HG03045 (cell line): ENCODE results near the gene KRT13.
"Not testable (repeated sequence)": the region's sequence is repeated elsewhere in the genome, so short reads cannot be mapped to it uniquely, and the experiment has no call there.

Source experiments
- ATAC-seq: cut with Tn5 transposase; IDR thresholded peaks from one replicate; pipeline ENCODE4 v1.9.1; 2021; ENCODE audit warnings: mild to moderate bottlenecking, moderate library complexity; ENCODE audit not compliant: unreplicated experiment

The KRT13 gene

DNA sequence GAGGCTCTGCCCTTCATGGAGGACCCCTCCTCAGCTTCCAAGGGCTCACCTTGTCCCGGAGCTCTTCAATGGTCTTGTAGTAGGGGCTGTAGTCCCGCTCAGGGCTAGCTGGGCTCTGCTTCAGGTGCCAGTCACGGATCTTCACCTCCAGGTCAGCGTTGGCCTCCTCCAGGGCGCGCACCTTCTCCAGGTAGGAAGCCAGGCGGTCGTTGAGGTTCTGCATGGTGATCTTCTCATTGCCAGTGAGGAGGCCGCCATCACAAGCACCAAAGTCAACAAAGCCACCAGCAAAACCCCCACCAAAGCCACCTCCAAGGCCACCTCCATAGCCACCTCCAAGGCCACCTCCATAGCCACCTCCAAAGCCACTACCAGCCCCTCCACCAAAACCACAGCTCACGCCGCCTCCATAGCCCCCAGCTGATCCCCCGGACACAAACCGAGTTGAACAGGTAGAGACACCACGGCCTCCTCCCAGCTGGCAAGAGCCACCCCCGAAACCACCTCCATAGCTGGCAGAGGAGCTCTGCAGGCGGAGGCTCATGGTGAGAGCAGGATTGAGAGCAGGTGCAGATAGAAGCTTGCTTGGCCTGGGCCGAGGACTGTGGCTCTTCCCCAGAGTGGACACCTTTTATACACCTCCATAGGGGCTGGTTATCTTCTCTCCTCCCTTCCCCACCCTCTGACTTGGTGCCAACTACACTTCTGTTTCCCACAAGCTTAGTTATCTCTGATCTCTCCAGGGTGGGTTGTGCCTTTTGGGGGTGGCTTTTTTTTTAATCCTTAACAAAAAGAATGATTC is at the start of gene KRT13:
TSS of gene KRT13 (minus strand) at position 606 of the 802 bp plus-strand sequence. CDS start at position 544, 62 bp downstream.
- no peak for ATAC-seq

DNA sequence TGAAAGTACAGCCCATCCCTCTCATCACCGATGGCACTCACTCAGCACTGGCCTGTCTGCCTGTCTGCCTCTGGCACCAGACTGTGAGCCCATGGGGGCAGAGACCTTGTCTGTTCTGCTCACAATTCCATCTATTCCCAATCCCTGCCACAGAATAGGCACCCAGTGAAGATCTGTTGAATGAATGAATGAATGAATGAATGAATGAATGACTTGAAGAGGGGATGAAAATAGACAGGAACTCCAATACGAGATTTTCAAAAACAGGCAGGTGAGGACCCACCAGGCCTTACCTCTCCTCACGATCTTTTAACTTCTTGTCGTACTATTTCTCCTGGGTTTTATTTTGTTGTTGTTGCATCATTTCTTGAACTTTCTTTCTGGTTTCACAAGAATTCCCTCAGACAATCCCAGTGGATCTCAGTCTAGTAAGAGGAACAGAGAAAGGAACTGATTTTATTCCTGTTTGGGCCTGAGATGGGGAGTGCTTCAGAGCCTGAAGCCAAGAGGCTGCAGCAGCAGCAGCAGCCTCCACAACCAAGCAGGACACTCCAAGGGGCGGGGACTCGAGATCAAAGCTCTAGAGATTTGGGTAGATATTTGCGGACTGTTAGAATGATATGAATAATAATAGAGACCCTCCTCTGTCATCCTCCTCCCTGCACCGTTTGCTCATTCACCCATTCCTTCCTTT is 48.7 kb upstream of the KRT13 start:
- no peak for ATAC-seq

DNA sequence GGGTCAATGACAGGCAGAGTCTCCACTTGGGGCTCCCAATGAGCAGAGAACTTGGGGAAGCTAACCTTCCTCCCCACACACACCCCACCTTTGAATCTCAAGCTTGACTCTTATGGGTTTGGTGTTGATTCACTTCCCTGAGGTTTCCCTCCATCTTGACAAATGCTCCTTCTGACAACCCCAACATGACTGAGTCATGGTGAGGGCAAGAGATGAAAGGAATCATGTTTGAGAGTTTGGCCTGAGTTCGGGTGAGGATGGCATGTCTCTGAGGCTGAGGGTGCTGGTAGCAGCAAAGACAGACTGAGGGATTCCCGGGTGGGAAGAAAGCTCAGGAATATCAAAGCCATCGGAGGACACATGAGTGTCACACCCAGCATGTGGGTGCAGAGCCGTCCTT is 47.8 kb upstream of the KRT13 start:
- ATAC-seq, result no peak

DNA sequence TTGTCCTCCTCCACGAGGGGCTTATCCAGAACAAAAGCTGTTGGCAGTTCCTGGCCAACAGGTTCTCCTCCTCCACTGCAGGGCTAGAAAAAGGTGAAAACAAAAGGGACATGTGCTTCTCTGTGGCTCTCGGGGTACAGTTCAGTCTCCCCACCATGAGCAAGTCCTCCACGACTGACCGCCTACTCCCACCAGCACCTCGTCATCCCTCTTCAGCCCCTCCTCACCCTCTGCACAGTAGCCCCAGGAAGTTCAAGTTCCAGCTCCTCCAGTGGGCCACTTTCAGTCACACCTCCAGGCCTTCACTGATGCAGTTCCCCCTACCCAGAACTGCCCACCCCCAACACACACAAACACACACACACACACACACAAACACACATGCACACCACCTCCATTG is 47.0 kb upstream of the KRT13 start:
- ATAC-seq, result no peak

DNA sequence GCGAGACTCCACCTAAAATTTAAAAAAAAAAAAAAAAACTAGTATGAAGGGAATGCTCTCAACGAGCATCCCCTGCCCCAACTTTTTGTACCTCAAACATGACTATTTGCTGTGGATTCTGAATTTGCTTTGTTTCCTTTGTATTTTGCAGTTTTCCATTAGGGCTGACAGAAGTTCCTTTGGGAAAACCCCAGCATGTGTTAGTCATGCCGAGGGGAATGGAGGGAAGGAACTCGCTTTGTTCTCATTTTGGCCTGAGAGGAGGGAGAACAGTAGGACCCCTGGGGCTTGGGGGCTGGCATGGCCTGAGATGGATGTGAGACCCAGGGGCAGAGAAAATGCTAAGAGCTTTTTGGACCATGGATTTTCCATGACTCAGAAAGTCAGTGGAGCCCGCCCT is 46.0 kb upstream of the KRT13 start:
- no peak for ATAC-seq

DNA sequence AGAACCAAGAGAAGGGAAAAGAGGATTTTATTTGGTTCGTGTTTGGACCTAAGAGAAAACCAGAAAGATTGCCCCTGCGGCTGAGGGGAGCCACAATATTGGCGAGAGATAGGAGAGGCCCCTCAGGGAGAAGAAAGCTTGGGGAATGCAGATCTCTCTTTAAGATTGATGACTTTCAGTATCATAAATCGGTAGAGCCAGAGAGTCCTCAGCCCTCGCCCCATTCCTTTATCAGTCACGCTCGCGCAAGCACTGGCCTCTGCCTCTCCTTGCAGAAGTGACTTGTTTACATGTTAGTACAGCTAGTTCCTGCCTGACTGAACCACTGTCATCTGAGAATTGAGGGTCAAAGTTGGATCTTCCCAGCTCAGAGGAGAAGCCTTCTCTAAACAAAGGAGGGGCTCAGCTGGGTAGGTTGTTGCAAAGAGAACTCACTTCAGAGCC is 44.2 kb upstream of the KRT13 start:
- no peak for ATAC-seq

DNA sequence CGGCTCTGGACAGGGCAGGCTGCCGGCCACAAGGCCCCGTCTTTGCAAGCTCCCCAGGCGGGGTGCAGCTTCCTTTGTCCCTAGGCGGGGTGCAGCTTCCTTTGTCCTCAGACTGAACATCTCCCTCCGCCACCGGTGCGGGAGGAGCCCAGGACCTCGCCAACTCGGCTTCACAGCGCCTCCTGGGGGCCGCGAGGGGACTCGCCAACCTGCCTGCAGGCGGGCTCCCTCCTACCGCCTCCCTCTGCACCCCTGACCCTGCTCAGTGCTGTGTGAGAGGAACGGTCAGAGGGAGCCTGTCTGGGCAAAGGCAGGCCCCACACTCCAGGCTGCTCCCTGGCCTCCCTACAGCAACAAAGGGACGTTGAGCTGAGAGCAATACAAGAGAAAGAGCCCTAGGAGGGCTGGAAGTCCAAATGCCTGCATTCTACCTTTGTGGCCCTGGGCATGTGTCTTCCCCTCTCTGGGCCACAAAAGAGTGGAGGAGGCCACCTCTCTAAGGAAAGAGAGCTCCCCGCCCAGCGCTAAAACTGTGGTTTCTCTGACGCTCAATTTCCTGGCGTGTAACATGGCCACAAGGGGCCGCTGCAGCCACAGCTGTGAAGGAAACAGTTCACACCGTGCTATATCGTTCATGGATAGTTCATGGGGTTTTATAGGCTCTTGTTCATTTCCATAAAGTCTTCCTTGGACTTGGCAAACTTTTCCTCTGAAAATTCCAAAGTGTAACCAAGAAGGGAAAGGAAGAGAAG is 43.6 kb upstream of the KRT13 start:
- no peak for ATAC-seq

DNA sequence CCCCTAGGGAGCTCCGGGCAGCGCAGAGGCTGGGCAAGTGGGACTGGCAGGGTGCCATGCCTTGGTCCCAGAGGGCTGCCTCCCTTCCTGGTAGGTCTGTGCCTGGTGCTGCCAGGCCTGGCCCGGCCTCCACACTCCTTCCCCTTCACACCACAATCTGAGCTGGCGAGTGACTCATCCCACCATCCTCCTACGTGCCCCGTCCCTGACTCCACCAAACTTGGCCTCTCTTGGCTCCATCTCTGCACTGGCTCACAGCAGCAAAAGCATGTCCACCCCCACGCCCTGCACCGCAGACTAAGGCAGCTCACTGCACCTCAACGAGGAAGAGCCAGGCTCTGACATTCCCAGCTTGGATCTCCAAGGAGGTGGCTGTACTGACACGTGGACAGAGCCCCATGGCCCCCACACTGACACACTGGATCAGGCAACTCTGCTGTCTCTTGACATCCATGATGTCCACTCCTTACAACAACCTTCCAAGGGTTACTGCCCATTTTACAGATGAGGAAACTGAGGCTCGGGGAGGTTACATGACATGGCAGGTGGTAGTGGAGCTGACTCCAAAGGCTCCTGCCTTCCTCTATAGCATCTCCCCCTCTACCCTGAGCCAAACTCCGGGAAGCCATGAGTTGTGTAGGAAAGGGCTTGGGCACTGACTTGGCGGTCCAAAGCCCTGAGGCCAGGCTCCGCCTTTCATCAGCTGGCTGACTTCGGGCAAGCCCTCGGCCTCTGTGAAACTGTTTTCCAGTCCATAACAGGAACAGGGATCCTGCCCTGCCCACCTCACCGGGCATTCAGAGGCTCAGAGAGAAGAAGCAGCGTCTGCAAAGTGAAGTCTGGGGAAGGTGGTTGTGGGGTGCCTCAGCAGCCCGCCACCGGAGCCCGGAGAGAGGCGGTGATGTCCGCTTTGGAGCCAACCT is 42.8 kb upstream of the KRT13 start:
- ATAC-seq, result no peak

DNA sequence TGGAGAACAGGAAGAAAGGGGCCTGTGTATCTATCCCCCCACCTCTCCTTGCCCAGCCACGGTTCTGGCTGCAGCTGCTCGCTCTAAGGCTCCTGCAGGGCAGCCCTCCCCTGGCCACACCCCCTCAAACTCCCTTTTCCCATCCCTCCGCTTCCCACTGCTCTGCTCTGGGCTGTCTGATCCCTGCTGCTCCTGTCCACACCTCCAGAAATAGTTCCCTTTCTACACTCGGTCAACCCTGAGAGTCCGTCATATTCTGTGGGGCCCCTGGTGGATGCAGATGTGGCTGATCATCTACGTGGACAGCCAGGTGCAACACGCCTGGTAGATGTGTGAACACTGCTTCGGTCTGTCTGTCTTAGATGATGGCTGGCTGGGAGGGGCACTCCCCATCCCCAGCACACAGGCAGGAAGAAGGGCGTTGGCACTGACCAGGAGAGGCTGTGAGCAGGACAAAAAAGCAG is 42.0 kb upstream of the KRT13 start:
- no peak for ATAC-seq

DNA sequence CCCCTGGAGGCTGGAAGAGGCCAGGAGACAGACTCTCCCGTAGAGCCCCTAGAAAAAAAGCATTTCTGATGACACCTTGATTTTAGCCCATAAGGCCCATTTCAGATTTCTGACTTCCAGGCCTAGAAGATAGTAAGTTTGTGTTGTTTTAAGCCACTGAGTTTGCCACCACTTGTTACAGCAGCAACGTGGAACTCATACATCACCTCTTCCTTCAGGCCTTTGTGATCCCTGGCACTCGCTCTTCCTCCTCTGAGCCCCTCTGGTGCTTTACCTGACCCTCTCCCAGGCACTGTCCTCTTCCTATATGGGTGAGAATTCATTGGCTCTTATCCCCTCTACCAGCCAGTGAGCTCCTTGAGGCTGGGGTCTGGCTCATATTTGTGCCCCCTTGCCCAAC is 41.4 kb upstream of the KRT13 start:
- ATAC-seq, result no peak

DNA sequence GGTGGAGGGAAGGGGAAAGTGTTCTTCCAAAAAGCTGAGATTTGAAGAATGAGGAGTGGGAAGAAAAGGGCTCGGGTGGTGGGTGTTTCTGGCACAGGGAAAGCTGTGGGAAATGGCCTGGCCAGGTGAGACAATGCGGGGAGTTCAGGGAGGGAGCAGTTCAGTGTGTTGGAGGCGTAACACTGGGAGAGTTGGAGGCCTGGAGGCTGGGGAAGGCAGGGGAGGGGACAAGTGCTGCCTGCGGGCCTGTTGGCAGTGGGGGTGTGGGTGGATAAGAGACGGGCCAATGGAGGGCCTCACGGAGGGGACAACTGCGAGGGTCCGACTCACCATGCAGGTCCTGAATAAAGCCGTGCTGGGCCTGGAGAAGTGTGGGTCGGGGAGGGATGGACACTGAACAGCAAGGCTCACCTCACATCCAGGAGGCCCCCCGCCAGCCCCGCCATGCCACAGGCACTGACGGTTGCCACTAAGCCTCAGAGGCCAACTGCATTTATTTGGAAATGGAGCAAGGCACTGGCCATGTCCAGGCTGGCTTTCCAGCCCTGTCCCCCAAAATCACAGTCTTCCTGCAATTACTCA is 40.5 kb upstream of the KRT13 start:
- ATAC-seq, result no peak

DNA sequence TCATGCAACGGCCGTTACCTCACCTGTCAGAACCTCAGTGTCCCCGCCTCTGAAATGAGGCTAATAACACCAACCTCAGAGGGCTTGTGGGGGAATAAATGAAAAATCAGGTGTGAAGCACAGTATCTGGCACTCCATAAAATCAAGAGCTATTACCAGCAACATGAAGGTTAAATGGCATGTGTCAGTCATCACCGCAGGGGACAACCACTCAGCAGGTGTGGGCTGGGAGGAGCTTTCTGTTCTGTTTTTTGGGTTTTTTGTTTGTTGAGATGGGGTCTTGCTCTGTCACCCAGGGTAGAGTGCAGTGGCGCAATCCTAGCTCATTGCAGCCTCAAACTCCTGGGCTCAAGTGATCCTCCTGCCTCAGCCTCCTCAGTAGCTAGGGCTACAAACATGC is 39.5 kb upstream of the KRT13 start:
- no peak for ATAC-seq

DNA sequence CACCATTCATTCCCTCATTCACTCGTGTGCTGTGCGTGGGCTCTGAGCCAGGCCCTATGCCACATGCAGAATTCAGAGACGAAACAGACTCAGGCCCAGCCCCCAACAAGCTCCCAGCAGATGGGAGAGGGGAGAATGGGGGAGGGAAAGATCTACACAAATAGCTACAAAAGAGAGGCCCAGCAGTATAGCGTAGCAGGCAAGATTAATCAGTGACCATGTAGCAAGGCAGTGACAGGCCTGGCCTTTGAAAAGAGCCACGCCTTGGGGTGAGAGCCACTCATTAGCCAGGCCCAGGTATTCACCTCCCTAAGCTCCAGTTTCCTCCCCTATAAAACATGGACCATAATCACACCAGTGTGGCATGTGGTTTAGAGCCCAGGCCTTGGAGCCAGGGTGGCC is 39.1 kb upstream of the KRT13 start:
- ATAC-seq, result no peak

DNA sequence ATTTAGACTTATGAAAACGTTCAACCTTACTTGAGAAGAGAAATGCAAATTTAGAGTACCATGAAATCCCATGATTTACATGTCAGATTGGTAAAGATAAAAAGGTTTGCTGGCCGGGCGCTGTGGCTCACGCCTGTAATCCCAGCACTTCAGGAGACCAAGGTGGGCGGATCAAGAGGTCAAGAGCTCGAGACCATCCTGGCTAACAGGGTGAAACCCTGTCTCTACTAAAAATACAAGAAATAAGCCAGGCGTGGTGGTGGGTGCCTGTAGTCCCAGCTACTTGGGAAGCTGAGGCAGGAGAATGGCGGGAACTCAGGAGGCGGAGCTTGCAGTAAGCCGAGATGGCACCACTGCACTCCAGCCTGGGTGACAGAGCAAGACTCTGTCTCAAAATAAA is 37.4 kb upstream of the KRT13 start:
- ATAC-seq, result not testable (repeated sequence)

DNA sequence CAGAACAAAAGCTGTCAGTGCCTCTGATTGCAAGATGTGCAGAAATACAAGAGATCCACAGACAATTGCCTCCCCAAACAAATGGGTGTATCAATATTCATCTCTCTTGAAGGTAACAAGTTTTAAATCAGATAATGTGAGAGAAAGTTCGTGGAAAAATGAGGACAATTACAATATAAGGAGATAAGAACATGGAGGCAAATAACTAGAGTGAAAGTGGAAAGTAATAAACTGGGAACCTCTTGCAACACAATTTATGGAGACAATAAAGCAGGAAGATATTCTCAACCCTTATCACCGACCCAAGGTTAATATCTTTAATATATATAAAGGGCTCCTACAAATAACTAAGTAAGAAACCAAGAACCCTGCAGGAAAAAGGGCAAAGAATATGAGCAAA is 36.9 kb upstream of the KRT13 start:
- no peak for ATAC-seq

DNA sequence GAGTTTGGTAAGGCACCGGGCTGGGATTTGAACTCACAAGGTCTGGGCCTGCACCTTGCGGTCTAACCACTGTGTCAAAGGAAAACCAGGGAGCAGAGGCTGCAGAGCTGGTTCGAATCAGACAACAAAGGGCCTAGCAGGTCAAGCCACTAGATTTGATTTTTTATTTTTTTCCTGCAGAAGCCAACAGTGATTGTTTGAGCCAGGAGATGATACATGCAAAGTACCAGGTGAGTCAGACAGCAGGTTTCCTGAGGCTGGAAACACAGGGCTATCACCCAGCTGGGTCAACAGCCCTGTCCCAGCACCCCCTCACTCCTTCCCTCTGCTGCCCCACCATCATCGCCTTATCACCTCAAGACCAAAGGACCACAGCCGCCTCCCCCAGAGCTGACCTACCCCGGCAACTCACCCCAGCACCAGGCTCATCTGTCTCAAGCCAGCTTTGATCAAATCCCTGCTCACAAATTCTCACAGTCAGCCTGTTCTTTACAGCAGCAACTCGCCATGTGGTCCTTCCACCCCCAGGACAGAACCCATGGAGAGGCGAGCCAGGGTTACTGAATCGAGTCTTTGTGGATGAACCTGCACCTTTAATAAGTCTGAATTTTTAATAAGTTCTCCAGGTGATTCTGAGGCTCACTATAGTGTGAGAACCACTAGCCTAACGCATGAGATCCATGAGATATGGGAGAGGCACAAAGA is 35.7 kb upstream of the KRT13 start:
- ATAC-seq, result no peak

DNA sequence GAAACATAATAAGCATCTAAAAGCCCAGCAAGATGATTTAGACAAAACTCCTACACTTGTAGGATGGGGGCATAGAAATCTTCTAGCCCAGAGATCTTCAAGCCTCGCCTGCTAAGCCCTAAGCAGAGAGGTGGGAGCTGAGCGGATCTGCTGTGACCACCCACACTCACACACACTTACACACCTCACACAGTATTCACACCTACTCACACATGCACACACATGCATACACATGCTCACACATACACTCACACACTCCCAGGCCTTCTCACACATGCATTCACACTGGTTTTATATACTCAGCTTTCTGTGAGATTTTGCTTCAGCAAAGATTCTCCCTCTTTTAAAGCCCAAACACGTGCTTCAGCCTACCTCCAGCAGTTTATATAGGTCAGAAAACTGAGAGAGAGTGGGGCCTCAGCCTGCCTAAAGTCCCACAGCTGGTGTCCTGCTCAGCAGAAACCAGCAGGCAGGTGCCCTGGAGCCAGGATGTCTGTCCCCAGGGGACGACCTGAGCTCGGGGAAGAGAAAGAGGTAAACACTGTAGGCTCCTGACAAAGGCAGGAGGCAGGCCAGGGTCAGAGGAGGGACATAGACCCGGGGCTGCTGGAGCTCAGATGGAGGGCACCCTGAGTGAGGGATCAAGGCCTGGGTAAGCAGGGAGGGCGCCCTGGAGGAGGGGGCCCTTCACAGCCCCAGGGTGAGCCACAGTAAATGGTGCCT is 34.7 kb upstream of the KRT13 start:
- no peak for ATAC-seq

DNA sequence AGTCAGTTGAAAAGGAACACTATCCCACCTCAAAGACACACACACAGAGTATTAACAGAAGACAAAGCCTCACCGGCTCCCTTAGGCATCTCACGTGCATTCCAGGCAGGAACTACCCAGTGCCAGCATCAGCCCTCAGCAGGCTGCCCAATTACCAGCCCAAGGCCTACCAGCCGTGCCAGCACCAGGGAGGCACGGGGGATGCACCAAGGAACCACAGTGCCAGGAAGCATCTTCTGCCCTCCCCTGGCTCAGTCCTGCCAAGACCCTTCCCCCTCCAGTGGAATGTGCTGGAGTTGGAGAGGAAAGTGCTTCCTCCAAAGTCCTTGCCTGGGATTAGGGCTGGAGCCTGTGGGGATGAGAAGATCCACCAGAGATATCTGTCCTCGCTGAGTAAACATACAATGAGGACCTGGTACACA is 33.7 kb upstream of the KRT13 start:
- ATAC-seq, result no peak

DNA sequence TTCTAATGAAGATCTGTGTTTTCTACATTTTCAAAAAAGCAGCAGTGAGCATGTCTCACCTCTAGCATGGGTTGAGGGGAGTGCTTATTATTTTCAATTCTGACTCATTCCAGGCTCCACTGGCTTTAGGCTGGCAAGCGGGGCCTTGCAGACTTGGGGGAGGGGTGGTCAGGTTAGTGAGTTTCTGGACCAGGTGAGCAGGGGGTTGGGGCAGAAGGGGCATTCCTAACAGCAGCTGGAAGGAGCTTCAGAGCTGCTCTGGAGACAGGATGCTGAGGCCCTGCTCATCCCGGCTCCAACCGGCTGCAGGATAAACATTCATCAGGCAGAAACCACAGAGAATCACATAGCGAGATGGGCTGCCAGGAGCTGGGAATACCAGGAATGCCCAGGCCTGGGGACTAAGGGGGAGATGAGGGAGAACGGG is 33.2 kb upstream of the KRT13 start:
- no peak for ATAC-seq
